Right lobe of liver (tissue), 4 donors: ENCODE measurements around the gene AWAT1.

Experiments
- POLR2A ChIP-seq: fragments of 450-650 bp; IDR thresholded peaks from one replicate; pipeline ENCODE4 v1.6.1; 2017; ENCODE audit warnings: antibody characterized with exemption, mild to moderate bottlenecking
- TF ChIP-seq, protein P1 (sequence below), 4 donors: fragments of 200-600 bp in 3 of 4; fragments of 450-650 bp in 1 of 4; IDR thresholded peaks; one replicate each; pipeline versions ENCODE4 v1.5.1 to v1.8.0; 2016 to 2022; ENCODE audit warnings: antibody characterized with exemption in 4 of 4, mild to moderate bottlenecking in 2 of 4
- donor health status: DM: no; HTN: no; CAD: no.
- donor health status: DM: no; HTN: no; CAD: no.
- donor health status: DM: no; HTN: yes; CAD: no.

DNA sequence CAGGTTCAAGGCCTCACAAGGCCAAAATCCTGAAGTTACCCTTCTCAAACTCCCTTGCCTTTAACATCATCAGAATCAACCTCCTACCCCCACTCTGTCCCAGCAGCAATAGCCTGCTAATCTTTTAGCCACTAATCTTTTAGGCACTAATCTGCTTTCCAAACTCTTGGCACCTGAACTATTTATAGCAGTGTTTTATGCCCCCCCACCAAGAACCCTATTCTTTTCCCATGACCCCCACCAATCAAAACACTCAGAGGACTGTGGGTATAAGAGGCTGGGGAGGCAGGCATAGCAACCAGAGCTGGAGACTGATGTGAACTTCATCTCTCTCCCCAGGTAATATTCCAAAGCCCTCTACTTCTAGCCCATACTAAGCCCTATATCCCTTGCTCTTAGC, 33.6 kb downstream of the AWAT1 start, which contains the start of gene ARR3:
- TF ChIP-seq, protein P1, sequence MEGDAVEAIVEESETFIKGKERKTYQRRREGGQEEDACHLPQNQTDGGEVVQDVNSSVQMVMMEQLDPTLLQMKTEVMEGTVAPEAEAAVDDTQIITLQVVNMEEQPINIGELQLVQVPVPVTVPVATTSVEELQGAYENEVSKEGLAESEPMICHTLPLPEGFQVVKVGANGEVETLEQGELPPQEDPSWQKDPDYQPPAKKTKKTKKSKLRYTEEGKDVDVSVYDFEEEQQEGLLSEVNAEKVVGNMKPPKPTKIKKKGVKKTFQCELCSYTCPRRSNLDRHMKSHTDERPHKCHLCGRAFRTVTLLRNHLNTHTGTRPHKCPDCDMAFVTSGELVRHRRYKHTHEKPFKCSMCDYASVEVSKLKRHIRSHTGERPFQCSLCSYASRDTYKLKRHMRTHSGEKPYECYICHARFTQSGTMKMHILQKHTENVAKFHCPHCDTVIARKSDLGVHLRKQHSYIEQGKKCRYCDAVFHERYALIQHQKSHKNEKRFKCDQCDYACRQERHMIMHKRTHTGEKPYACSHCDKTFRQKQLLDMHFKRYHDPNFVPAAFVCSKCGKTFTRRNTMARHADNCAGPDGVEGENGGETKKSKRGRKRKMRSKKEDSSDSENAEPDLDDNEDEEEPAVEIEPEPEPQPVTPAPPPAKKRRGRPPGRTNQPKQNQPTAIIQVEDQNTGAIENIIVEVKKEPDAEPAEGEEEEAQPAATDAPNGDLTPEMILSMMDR (IDR thresholded peaks at IDR 0.05), result no peak
- no peak for TF ChIP-seq POLR2A
